GM12892 (cell line): ENCODE data around the gene GPATCH2.

ENCODE experiments used
- POLR2A ChIP-seq: IDR thresholded peaks from 2 replicates; pipeline ENCODE4 v1.6.1; 2011; ENCODE audit warnings: low read depth, low read length, control low read depth
- POLR2AphosphoS5 ChIP-seq: IDR thresholded peaks from 2 replicates; pipeline ENCODE4 v1.6.1; 2011; ENCODE audit warnings: low read depth, low read length, control low read depth
- TAF1 ChIP-seq: IDR thresholded peaks from 2 replicates; pipeline ENCODE4 v1.6.1; 2011; ENCODE audit warnings: low read depth, mild to moderate bottlenecking, control low read depth, low read length, borderline replicate concordance

DNA sequence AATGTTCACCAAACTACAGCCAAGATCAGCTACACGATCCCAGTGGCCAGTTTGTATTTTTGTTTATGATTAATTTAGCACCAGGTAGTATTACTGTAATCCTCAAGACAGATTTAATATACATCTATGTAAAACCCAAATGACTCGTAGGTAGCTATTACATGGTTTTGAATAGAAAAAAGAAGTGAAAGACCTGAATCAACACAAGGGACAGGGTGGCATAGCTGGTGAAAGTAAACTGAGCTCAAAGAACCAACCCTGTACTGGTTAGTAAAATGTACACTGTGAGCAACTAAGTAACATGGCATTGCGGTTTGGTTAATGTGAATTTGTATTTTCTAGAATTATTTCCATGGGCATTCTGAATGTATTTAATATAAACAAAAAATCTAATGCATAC is 8.8 kb downstream of the GPATCH2 start:
- TF ChIP-seq POLR2A (no peak), POLR2AphosphoS5 (no peak), TAF1 (no peak)
